A549 (cell line): Measurements from ENCODE around the gene GMDS. TPM values are rescaled to one million over a fixed set of nuclear protein-coding genes. Genes with fewer than 3 reads are reported as not detected.

Experiments used
- ATAC-seq, 2 experiments: fragments of 200-7000 bp in 1 of 2; fragments of >200 bp in 1 of 2; cut with Nextera tagmentation in 1 of 2; cut with Tn5 transposase in 1 of 2; 3 replicates each; pipeline versions ENCODE4 v1.8.0 to v1.9.1; 2018 to 2020; ENCODE audit warnings: mild to moderate bottlenecking in 1 of 2, moderate library complexity in 1 of 2
- CTCF ChIA-PET: fragments of 300-600 bp; sonication (Branson Sonifier 250); formaldehyde crosslinking; extraction: SDS; loops from one replicate; lab custom pipeline; 2021; ENCODE audit warnings: antibody characterized with exemption, inconsistent platforms; lab: Yijun Ruan, JAX
- POLR2A ChIA-PET: fragments of 350-600 bp; formaldehyde crosslinking; extraction: SDS; loops from one replicate; lab custom pipeline; 2021; ENCODE audit warnings: antibody characterized with exemption, inconsistent platforms; lab: Yijun Ruan, JAX
- DNase-seq, 2 experiments: peaks; one replicate each; pipeline versions ENCODE4 v3.0.0 to v3.0.0-alpha.2; 2011 to 2016; ENCODE audit warnings: low read depth in 1 of 2, low spot score in 1 of 2
- FAIRE-seq: peaks from 2 replicates; lab custom pipeline; 2011; peaks lifted over from hg19 to GRCh38; lab: Jason Lieb, UNC
- H3K27ac ChIP-seq, 2 experiments: fragments of >200 bp; sonication (Bioruptor Twin); formaldehyde crosslinking; 3 replicates each; pipeline ENCODE4 v1.5.1; 2016 to 2017
- H3K4me1 ChIP-seq: fragments of >200 bp; sonication (Bioruptor Twin); formaldehyde crosslinking; 3 replicates; pipeline ENCODE4 v1.6.1; 2016
- H3K4me2 ChIP-seq: fragments of >200 bp; sonication (Bioruptor Twin); formaldehyde crosslinking; 3 replicates; pipeline ENCODE4 v1.6.1; 2016
- H3K4me3 ChIP-seq: fragments of >200 bp; sonication (Bioruptor Twin); formaldehyde crosslinking; 3 replicates; pipeline ENCODE4 v1.5.1; 2016
- H3K9me3 ChIP-seq: fragments of >200 bp; sonication (Bioruptor Twin); formaldehyde crosslinking; 3 replicates; pipeline ENCODE4 v1.6.1; 2016
- BHLHE40 ChIP-seq: IDR thresholded peaks from 2 replicates; pipeline ENCODE4 v1.6.1; 2012; ENCODE audit warnings: low read depth, low read length, inconsistent platforms
- CBX2 ChIP-seq: fragments of 200-600 bp; sonication (generic); IDR thresholded peaks from 2 replicates; pipeline ENCODE4 v1.6.1; 2016; ENCODE audit warnings: low read depth, mild to moderate bottlenecking, borderline replicate concordance
- CBX8 ChIP-seq: fragments of 200-600 bp; sonication (generic); IDR thresholded peaks from 2 replicates; pipeline ENCODE4 v1.6.1; 2016
- EHF ChIP-seq: fragments of 250-450 bp; sonication (Bioruptor Pico); IDR thresholded peaks from 2 replicates; pipeline ENCODE4 v1.5.0; 2020; ENCODE audit warnings: mild to moderate bottlenecking
- EHMT2 ChIP-seq: fragments of 200-600 bp; sonication (generic); IDR thresholded peaks from 2 replicates; pipeline ENCODE4 v1.6.1; 2016; ENCODE audit warnings: antibody characterized with exemption, low read depth, mild to moderate bottlenecking, moderate library complexity
- EP300 ChIP-seq, 2 experiments: fragments of >200 bp; sonication (Bioruptor Twin); formaldehyde crosslinking; IDR thresholded peaks; 2 replicates in 1 of 2; 3 replicates in 1 of 2; pipeline ENCODE4 v1.6.1; 2016 to 2017
- FOSB ChIP-seq: fragments of 250-450 bp; sonication (Bioruptor Pico); IDR thresholded peaks from 2 replicates; pipeline ENCODE4 v1.5.0; 2020; ENCODE audit warnings: mild to moderate bottlenecking, moderate library complexity
- FOXS1 ChIP-seq: fragments of 250-450 bp; sonication (Bioruptor Pico); IDR thresholded peaks from 2 replicates; pipeline ENCODE4 v1.5.0; 2020; ENCODE audit warnings: mild to moderate bottlenecking, moderate library complexity
- HDAC2 ChIP-seq: fragments of 200-600 bp; sonication (generic); IDR thresholded peaks from 2 replicates; pipeline ENCODE4 v1.6.1; 2016
- KDM1A ChIP-seq: fragments of 200-600 bp; sonication (generic); IDR thresholded peaks from 2 replicates; pipeline ENCODE4 v1.6.1; 2016; ENCODE audit warnings: low read depth, mild to moderate bottlenecking
- MAFK ChIP-seq: fragments of 450-650 bp; IDR thresholded peaks from 2 replicates; pipeline ENCODE4 v1.6.1; 2014; ENCODE audit not compliant: partially characterized antibody
- MAZ ChIP-seq: fragments of 150-350 bp; IDR thresholded peaks from 2 replicates; pipeline ENCODE4 v1.6.1; 2014; ENCODE audit warnings: antibody characterized with exemption, low read depth, low read length, borderline replicate concordance
- NFE2L2 ChIP-seq: fragments of 150-350 bp; conservative IDR thresholded peaks from 2 replicates; pipeline ENCODE4 v1.6.1; 2014; ENCODE audit warnings: low read length
- NPAS2 ChIP-seq: fragments of 250-450 bp; sonication (Bioruptor Pico); IDR thresholded peaks from 2 replicates; pipeline ENCODE4 v1.8.0; 2022; ENCODE audit warnings: mild to moderate bottlenecking, moderate library complexity, borderline replicate concordance
- POLR2AphosphoS2 ChIP-seq: conservative IDR thresholded peaks from 2 replicates; pipeline ENCODE4 v1.6.1; 2012; ENCODE audit warnings: low read length, improper control_type of control experiment, inconsistent platforms
- RAD21 ChIP-seq, 2 experiments: fragments of >200 bp in 1 of 2; sonication (Bioruptor Twin) in 1 of 2; formaldehyde crosslinking in 1 of 2; IDR thresholded peaks in 1 of 2; conservative IDR thresholded peaks in 1 of 2; 2 replicates in 1 of 2; 3 replicates in 1 of 2; pipeline ENCODE4 v1.6.1; 2012 to 2018; ENCODE audit warnings: inconsistent platforms in 1 of 2
- RARB ChIP-seq: fragments of 250-450 bp; sonication (Bioruptor Pico); IDR thresholded peaks from 2 replicates; pipeline ENCODE4 v1.8.0; 2021; ENCODE audit warnings: mild to moderate bottlenecking, moderate library complexity
- RCOR1 ChIP-seq: fragments of 150-350 bp; IDR thresholded peaks from 2 replicates; pipeline ENCODE4 v1.6.1; 2014; ENCODE audit warnings: antibody characterized with exemption, low read length, low read depth
- RFX5 ChIP-seq: fragments of 450-650 bp; IDR thresholded peaks from 2 replicates; pipeline ENCODE4 v1.7.1; 2014; ENCODE audit warnings: antibody characterized with exemption, mild to moderate bottlenecking, moderate library complexity
- ZFP36 ChIP-seq: fragments of 450-650 bp; IDR thresholded peaks from 2 replicates; pipeline ENCODE4 v1.6.1; 2014; ENCODE audit warnings: borderline replicate concordance; ENCODE audit not compliant: partially characterized antibody
- ZNF302 ChIP-seq: fragments of 250-450 bp; sonication (Bioruptor Pico); IDR thresholded peaks from 2 replicates; pipeline ENCODE4 v1.9.0; 2021; ENCODE audit warnings: inconsistent platforms, mild to moderate bottlenecking, moderate library complexity
- ZSCAN20 ChIP-seq: fragments of 250-450 bp; sonication (Bioruptor Pico); IDR thresholded peaks from 2 replicates; pipeline ENCODE4 v1.8.0; 2022; ENCODE audit warnings: mild to moderate bottlenecking, moderate library complexity
- WGBS: methylation state at CpG from one replicate; pipeline ENCODE4 v1.1.6; 2017; ENCODE audit errors: missing lambda C conversion rate; 5-methylcytosine and 5-hydroxymethylcytosine counted together
- polyA plus RNA-seq, 4 experiments: library from polyadenylated mRNA; depleted of rRNA in 3 of 4; stranded (reverse); fragments of >200 nt; fragmentation: RNase III in 1 of 4; extraction: RNeasy Plus Mini Kit Qiagen cat#74134 plus additional on column Dnase treatment in 1 of 4; gene quantifications; 2 replicates in 3 of 4; 3 replicates in 1 of 4; pipeline ENCODE4 v1.2.3, GENCODE V29; 2011 to 2017
- TF ChIP-seq, protein P1 (sequence below): fragments of >200 bp; sonication (Bioruptor Twin); formaldehyde crosslinking; IDR thresholded peaks from 2 replicates; pipeline ENCODE4 v1.6.1; 2016
- TF ChIP-seq, protein P2 (sequence below): fragments of 250-450 bp; sonication (Bioruptor Pico); IDR thresholded peaks from 2 replicates; pipeline ENCODE4 v1.5.0; 2020; ENCODE audit warnings: low read depth, mild to moderate bottlenecking, moderate library complexity
- TF ChIP-seq, protein P3 (sequence below): fragments of >200 bp; sonication (Bioruptor Twin); formaldehyde crosslinking; IDR thresholded peaks from 3 replicates; pipeline ENCODE4 v1.6.1; 2016

The GMDS gene
- polyA plus RNA-seq, 2 of the 4 experiments (the other 2 are of a cell fraction), result 9.9 to 12.4 TPM

DNA sequence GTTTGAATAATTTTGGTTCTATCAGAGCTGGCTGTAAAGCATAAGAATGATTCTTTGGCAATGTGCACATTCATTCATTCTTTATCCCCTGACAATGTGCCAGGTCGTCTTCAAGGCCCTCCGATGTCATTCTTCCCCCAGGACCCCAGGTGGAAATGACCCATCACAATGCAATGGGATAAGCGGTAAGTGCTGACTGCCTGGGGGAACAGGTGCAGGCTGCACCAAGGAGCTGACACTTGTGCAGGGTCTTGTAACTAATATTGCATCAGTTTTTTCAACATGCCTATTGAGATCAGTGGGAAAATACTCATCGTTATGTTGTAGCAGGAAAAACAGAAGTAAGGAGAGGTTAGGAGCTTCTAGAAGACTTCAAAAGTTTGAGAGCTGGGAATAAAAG, 530.1 kb downstream of the GMDS start:
- FAIRE-seq (no peak), DNase-seq (no peak), ATAC-seq (no peak)
- Histone ChIP-seq H3K27ac (no peak overlapping the region), H3K4me1 (no peaks in the 10 kb centered on the region), H3K4me2 (no peak overlapping the region), H3K4me3 (no peak overlapping the region), H3K9me3 (no peaks in the 10 kb centered on the region)
- WGBS, result 79% methylated on average over 4 of the region's 4 CpGs
- POLR2A ChIA-PET, result no interaction called here
- no peak for TF ChIP-seq CBX2
- no peak for TF ChIP-seq FOSB
- CTCF ChIA-PET, result no interaction called here

DNA sequence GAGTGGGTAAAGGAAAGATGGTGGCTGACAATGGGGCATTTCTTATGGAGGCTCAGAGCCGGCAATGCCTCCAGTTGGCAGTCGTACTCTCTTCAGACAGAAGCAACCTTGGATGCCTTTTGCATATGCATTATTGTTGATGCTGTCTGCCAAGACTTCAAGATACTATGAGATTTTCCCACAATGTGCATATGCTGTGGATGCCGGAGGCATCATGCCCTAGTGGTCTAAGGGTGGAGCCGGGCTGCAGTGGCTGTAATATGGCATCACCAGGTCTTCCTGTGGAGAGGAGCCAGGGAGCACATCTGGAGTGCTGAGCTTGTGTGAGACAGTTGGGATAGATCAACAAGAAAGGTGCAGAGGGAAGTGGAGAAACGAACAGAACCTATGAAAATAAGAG, 530.8 kb downstream of the GMDS start:
- TF ChIP-seq RAD21 (conservative IDR thresholded peaks at IDR 0.05 in 1 of 2, IDR thresholded peaks at IDR 0.05 in 1 of 2) (no peak), ZSCAN20 (CRISPR knock-in tag) (no peak), CBX8 (no peak), RCOR1 (no peak), EHF (CRISPR knock-in tag) (no peak), EHMT2 (no peak), FOXS1 (CRISPR knock-in tag) (no peak), MAZ (no peak), POLR2AphosphoS2 (no peak), ZNF302 (CRISPR knock-in tag) (no peak), NFE2L2 (no peak), RFX5 (no peak), RARB (CRISPR knock-in tag) (no peak), HDAC2 (no peak)
- TF ChIP-seq, protein P1, sequence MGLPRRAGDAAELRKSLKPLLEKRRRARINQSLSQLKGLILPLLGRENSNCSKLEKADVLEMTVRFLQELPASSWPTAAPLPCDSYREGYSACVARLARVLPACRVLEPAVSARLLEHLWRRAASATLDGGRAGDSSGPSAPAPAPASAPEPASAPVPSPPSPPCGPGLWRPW, result no peak
- TF ChIP-seq, protein P2, sequence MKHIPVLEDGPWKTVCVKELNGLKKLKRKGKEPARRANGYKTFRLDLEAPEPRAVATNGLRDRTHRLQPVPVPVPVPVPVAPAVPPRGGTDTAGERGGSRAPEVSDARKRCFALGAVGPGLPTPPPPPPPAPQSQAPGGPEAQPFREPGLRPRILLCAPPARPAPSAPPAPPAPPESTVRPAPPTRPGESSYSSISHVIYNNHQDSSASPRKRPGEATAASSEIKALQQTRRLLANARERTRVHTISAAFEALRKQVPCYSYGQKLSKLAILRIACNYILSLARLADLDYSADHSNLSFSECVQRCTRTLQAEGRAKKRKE (CRISPR knock-in tag), result no peak
- Histone ChIP-seq H3K4me1 (no peaks in the 10 kb centered on the region), H3K9me3 (no peaks in the 10 kb centered on the region), H3K4me3 (no peak overlapping the region), H3K27ac (no peak overlapping the region), H3K4me2 (no peak overlapping the region)
- FAIRE-seq (no peak), DNase-seq (no peak), ATAC-seq (no peak)
- POLR2A ChIA-PET, result no interaction called here
- 61% methylated on average over 5 of the region's 5 CpGs for WGBS
- CTCF ChIA-PET, result no interaction called here

DNA sequence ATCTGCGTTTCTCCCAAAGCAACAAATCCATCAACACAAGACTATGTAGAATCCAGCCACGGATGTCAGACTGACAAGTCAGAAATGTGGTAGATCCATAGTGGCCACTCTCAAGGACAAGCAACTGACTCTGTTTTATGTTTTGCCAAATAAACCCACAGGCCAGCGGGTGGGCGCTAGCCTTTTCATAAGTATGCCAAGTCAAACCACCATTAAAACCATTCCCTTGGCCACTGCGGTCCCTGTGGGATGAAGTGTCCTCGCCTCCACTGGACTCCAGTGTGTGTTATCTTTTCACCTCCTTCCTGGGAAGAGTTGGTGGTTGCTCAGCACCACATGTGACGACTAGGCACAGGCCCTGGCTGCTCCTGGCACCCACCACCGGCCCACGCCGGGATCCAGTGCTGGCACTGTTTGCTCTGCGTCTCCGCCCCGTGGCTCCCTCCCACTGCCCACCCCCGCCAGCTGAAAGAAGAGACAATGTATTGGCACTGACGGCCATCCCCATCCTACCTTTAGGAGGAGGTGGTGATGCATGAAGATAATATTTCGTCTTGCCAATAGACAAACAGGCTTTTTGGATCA, 532.3 kb downstream of the GMDS start:
- 78% methylated on average over 15 of the region's 16 CpGs for WGBS
- POLR2A ChIA-PET, result no interaction called here
- TF ChIP-seq MAFK (no peak), KDM1A (no peak), EP300 (IDR thresholded peaks at IDR 0.05) (no peak), BHLHE40 (no peak), ZFP36 (no peak), NPAS2 (CRISPR knock-in tag) (no peak)
- TF ChIP-seq, protein P3, sequence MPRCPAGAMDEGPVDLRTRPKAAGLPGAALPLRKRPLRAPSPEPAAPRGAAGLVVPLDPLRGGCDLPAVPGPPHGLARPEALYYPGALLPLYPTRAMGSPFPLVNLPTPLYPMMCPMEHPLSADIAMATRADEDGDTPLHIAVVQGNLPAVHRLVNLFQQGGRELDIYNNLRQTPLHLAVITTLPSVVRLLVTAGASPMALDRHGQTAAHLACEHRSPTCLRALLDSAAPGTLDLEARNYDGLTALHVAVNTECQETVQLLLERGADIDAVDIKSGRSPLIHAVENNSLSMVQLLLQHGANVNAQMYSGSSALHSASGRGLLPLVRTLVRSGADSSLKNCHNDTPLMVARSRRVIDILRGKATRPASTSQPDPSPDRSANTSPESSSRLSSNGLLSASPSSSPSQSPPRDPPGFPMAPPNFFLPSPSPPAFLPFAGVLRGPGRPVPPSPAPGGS, result no peak
- TF ChIP-seq, all 56 proteins: peak for 0
- H3K4me1 ChIP-seq, result no peaks in the 10 kb centered on the region
- no peak for FAIRE-seq
- CTCF ChIA-PET, result no interaction called here
- no peak overlapping the region for H3K27ac ChIP-seq
- no peak for ATAC-seq
- no peak overlapping the region for H3K4me3 ChIP-seq
- no peaks in the 10 kb centered on the region for H3K9me3 ChIP-seq
- H3K4me2 ChIP-seq, result no peak overlapping the region
- no peak for DNase-seq
